A549 (cell line): ENCODE data around the gene CAVIN1. TPM values are rescaled to one million over a fixed set of nuclear protein-coding genes. Genes with fewer than 3 reads are reported as not detected.

ENCODE experiments used
- ATAC-seq, 2 experiments: fragments of 200-7000 bp in 1 of 2; fragments of >200 bp in 1 of 2; cut with Nextera tagmentation in 1 of 2; cut with Tn5 transposase in 1 of 2; 3 replicates each; pipeline versions ENCODE4 v1.8.0 to v1.9.1; 2018 to 2020; ENCODE audit warnings: mild to moderate bottlenecking in 1 of 2, moderate library complexity in 1 of 2
- CTCF ChIA-PET: fragments of 300-600 bp; sonication (Branson Sonifier 250); formaldehyde crosslinking; extraction: SDS; loops from one replicate; lab custom pipeline; 2021; ENCODE audit warnings: antibody characterized with exemption, inconsistent platforms; lab: Yijun Ruan, JAX
- POLR2A ChIA-PET: fragments of 350-600 bp; formaldehyde crosslinking; extraction: SDS; loops from one replicate; lab custom pipeline; 2021; ENCODE audit warnings: antibody characterized with exemption, inconsistent platforms; lab: Yijun Ruan, JAX
- DNase-seq, 2 experiments: peaks; one replicate each; pipeline versions ENCODE4 v3.0.0 to v3.0.0-alpha.2; 2011 to 2016; ENCODE audit warnings: low read depth in 1 of 2, low spot score in 1 of 2
- FAIRE-seq: peaks from 2 replicates; lab custom pipeline; 2011; peaks lifted over from hg19 to GRCh38; lab: Jason Lieb, UNC
- H3K27ac ChIP-seq, 2 experiments: fragments of >200 bp; sonication (Bioruptor Twin); formaldehyde crosslinking; 3 replicates each; pipeline ENCODE4 v1.5.1; 2016 to 2017
- H3K4me1 ChIP-seq: fragments of >200 bp; sonication (Bioruptor Twin); formaldehyde crosslinking; 3 replicates; pipeline ENCODE4 v1.6.1; 2016
- H3K4me2 ChIP-seq: fragments of >200 bp; sonication (Bioruptor Twin); formaldehyde crosslinking; 3 replicates; pipeline ENCODE4 v1.6.1; 2016
- H3K4me3 ChIP-seq: fragments of >200 bp; sonication (Bioruptor Twin); formaldehyde crosslinking; 3 replicates; pipeline ENCODE4 v1.5.1; 2016
- H3K9me3 ChIP-seq: fragments of >200 bp; sonication (Bioruptor Twin); formaldehyde crosslinking; 3 replicates; pipeline ENCODE4 v1.6.1; 2016
- ATOH8 ChIP-seq: fragments of 250-450 bp; sonication (Bioruptor Pico); IDR thresholded peaks from 2 replicates; pipeline ENCODE4 v1.5.0; 2020; ENCODE audit warnings: low read depth, mild to moderate bottlenecking, moderate library complexity
- BCL3 ChIP-seq: fragments of >200 bp; sonication (Bioruptor Twin); formaldehyde crosslinking; IDR thresholded peaks from 3 replicates; pipeline ENCODE4 v1.6.1; 2016
- BHLHE40 ChIP-seq: IDR thresholded peaks from 2 replicates; pipeline ENCODE4 v1.6.1; 2012; ENCODE audit warnings: low read depth, low read length, inconsistent platforms
- CBX2 ChIP-seq: fragments of 200-600 bp; sonication (generic); IDR thresholded peaks from 2 replicates; pipeline ENCODE4 v1.6.1; 2016; ENCODE audit warnings: low read depth, mild to moderate bottlenecking, borderline replicate concordance
- CBX8 ChIP-seq: fragments of 200-600 bp; sonication (generic); IDR thresholded peaks from 2 replicates; pipeline ENCODE4 v1.6.1; 2016
- CHD4 ChIP-seq: fragments of 200-600 bp; sonication (generic); IDR thresholded peaks from 2 replicates; pipeline ENCODE4 v1.6.1; 2016; ENCODE audit warnings: antibody characterized with exemption, mild to moderate bottlenecking, borderline replicate concordance
- E2F6 ChIP-seq: IDR thresholded peaks from 2 replicates; pipeline ENCODE4 v1.6.1; 2012; ENCODE audit warnings: low read depth, borderline replicate concordance
- ELK1 ChIP-seq: fragments of 150-350 bp; IDR thresholded peaks from 2 replicates; pipeline ENCODE4 v1.6.1; 2014; ENCODE audit warnings: low read depth, mild to moderate bottlenecking, low read length
- FOSB ChIP-seq: fragments of 250-450 bp; sonication (Bioruptor Pico); IDR thresholded peaks from 2 replicates; pipeline ENCODE4 v1.5.0; 2020; ENCODE audit warnings: mild to moderate bottlenecking, moderate library complexity
- FOSL2 ChIP-seq, 2 experiments: fragments of 450-650 bp in 1 of 2; fragments of >200 bp in 1 of 2; sonication (Bioruptor Twin) in 1 of 2; formaldehyde crosslinking; IDR thresholded peaks; 2 replicates each; pipeline versions ENCODE4 v1.5.0 to v1.6.1; 2016 to 2020; ENCODE audit warnings: mild to moderate bottlenecking in 1 of 2, moderate library complexity in 1 of 2
- FOXS1 ChIP-seq: fragments of 250-450 bp; sonication (Bioruptor Pico); IDR thresholded peaks from 2 replicates; pipeline ENCODE4 v1.5.0; 2020; ENCODE audit warnings: mild to moderate bottlenecking, moderate library complexity
- GATA3 ChIP-seq: IDR thresholded peaks from 2 replicates; pipeline ENCODE4 v1.6.1; 2012; ENCODE audit warnings: borderline replicate concordance
- HDAC2 ChIP-seq: fragments of 200-600 bp; sonication (generic); IDR thresholded peaks from 2 replicates; pipeline ENCODE4 v1.6.1; 2016
- JUN ChIP-seq, 2 experiments: fragments of >200 bp; sonication (Bioruptor Twin); formaldehyde crosslinking; IDR thresholded peaks; 2 replicates in 1 of 2; 3 replicates in 1 of 2; pipeline ENCODE4 v1.6.1; 2016 to 2017
- MAFK ChIP-seq: fragments of 450-650 bp; IDR thresholded peaks from 2 replicates; pipeline ENCODE4 v1.6.1; 2014; ENCODE audit not compliant: partially characterized antibody
- MAX ChIP-seq: IDR thresholded peaks from 2 replicates; pipeline ENCODE4 v1.6.1; 2012
- MAZ ChIP-seq: fragments of 150-350 bp; IDR thresholded peaks from 2 replicates; pipeline ENCODE4 v1.6.1; 2014; ENCODE audit warnings: antibody characterized with exemption, low read depth, low read length, borderline replicate concordance
- MYC ChIP-seq: IDR thresholded peaks from 2 replicates; pipeline ENCODE4 v1.6.1; 2012; ENCODE audit warnings: mild to moderate bottlenecking, inconsistent platforms, low read length, improper control_type of control experiment, borderline replicate concordance
- NFE2L2 ChIP-seq: fragments of 150-350 bp; conservative IDR thresholded peaks from 2 replicates; pipeline ENCODE4 v1.6.1; 2014; ENCODE audit warnings: low read length
- PBX3 ChIP-seq: IDR thresholded peaks from 2 replicates; pipeline ENCODE4 v1.6.1; 2012
- PHF8 ChIP-seq: fragments of 200-600 bp; sonication (generic); IDR thresholded peaks from 2 replicates; pipeline ENCODE4 v1.6.1; 2016; ENCODE audit warnings: low read depth, mild to moderate bottlenecking, antibody characterized with exemption, moderate library complexity, borderline replicate concordance
- POLR2A ChIP-seq: IDR thresholded peaks from 2 replicates; pipeline ENCODE4 v1.6.1; 2012; ENCODE audit warnings: mild to moderate bottlenecking, low read length
- POLR2AphosphoS2 ChIP-seq: conservative IDR thresholded peaks from 2 replicates; pipeline ENCODE4 v1.6.1; 2012; ENCODE audit warnings: low read length, improper control_type of control experiment, inconsistent platforms
- REST ChIP-seq: fragments of 200-600 bp; sonication (generic); IDR thresholded peaks from 2 replicates; pipeline ENCODE4 v1.6.1; 2016; ENCODE audit warnings: antibody characterized with exemption, mild to moderate bottlenecking, moderate library complexity
- RFX5 ChIP-seq: fragments of 450-650 bp; IDR thresholded peaks from 2 replicates; pipeline ENCODE4 v1.7.1; 2014; ENCODE audit warnings: antibody characterized with exemption, mild to moderate bottlenecking, moderate library complexity
- USF2 ChIP-seq: fragments of 450-650 bp; IDR thresholded peaks from 2 replicates; pipeline ENCODE4 v1.6.1; 2014; ENCODE audit warnings: antibody characterized with exemption
- ZNF302 ChIP-seq: fragments of 250-450 bp; sonication (Bioruptor Pico); IDR thresholded peaks from 2 replicates; pipeline ENCODE4 v1.9.0; 2021; ENCODE audit warnings: inconsistent platforms, mild to moderate bottlenecking, moderate library complexity
- WGBS: methylation state at CpG from one replicate; pipeline ENCODE4 v1.1.6; 2017; ENCODE audit errors: missing lambda C conversion rate; 5-methylcytosine and 5-hydroxymethylcytosine counted together
- polyA minus RNA-seq: library from RNA; depleted of rRNA, polyadenylated mRNA; stranded (reverse); fragments of >200 nt; gene quantifications from 2 replicates; pipeline ENCODE4 v1.2.3, GENCODE V29; 2011; rRNA and poly(A)+ RNA removed
- polyA plus RNA-seq, 4 experiments: library from polyadenylated mRNA; depleted of rRNA in 3 of 4; stranded (reverse); fragments of >200 nt; fragmentation: RNase III in 1 of 4; extraction: RNeasy Plus Mini Kit Qiagen cat#74134 plus additional on column Dnase treatment in 1 of 4; gene quantifications; 2 replicates in 3 of 4; 3 replicates in 1 of 4; pipeline ENCODE4 v1.2.3, GENCODE V29; 2011 to 2017

CAVIN1 gene
- polyA plus RNA-seq (2011; rRNA removed) (91.4 and 101 TPM in 2 replicates), polyA plus RNA-seq (2017; fragmentation: RNase III; extraction: RNeasy Plus Mini Kit Qiagen cat#74134 plus additional on column Dnase treatment) (371 to 416 TPM (median 377 TPM) in 3 replicates), polyA minus RNA-seq (68.0 and 70.8 TPM in 2 replicates)
- 179 and 201 TPM in 2 replicates for polyA plus RNA-seq (2012; cell fraction: cytosol; rRNA removed)
- polyA plus RNA-seq (2012; cell fraction: nucleus; rRNA removed), result 194 and 208 TPM in 2 replicates

GRCh38 chr17:42422958-42423712, at the start of gene CAVIN1:
TSS of gene CAVIN1 (minus strand) at chr17:42423256. CDS start at chr17:42423097, 159 bp downstream.
- POLR2A ChIA-PET, result interaction anchor here (0.6 to 2.7 kb wide), 34 partner anchors 8 to 735 kb away, joined by 3 to 66 read pairs (median 5); partner anchors contain the start of genes EIF1, NAGLU, STAT3 and TUBG2
- no peak; the same call in 1 of the 2 replicates for TF ChIP-seq REST
- peak; percentile 51 for TF ChIP-seq MAZ
- no peak for TF ChIP-seq USF2
- TF ChIP-seq ZNF302 (CRISPR knock-in tag), result no peak
- no peak for TF ChIP-seq FOSL2 (IDR thresholded peaks at IDR 0.05)
- TF ChIP-seq FOSL2 (CRISPR knock-in tag; IDR thresholded peaks at IDR 0.05), result peak; percentile 39; the same call in 1 of the 2 replicates
- TF ChIP-seq NFE2L2, result no peak
- no peak for TF ChIP-seq ELK1
- TF ChIP-seq BCL3, result peak; percentile 95; the same call in 2 of the 3 replicates
- TF ChIP-seq HDAC2, result no peak
- 0 out of 2 replicates have a peak, but pooled peaks have one; percentile 3 for TF ChIP-seq BHLHE40
- TF ChIP-seq MYC, result 0 out of 2 replicates have a peak, but pooled peaks have one; percentile 33
- no peak for TF ChIP-seq POLR2AphosphoS2
- TF ChIP-seq MAFK, result peak; percentile 0
- TF ChIP-seq CBX2, result no peak
- TF ChIP-seq FOSB (CRISPR knock-in tag), result no peak
- no peak for TF ChIP-seq ATOH8 (CRISPR knock-in tag)
- peak; percentile 33; the same call in 1 of the 2 replicates for TF ChIP-seq GATA3
- TF ChIP-seq CBX8, result no peak
- peak; percentile 48; the same call in 1 of the 2 replicates for TF ChIP-seq RFX5
- peak; percentile 25; the same call in 1 of the 2 replicates for TF ChIP-seq E2F6
- no peak for TF ChIP-seq FOXS1 (CRISPR knock-in tag)
- TF ChIP-seq POLR2A, result peak; percentile 99
- TF ChIP-seq CHD4, result no peak
- TF ChIP-seq MAX, result peak; percentile 50
- TF ChIP-seq PHF8, result peak; percentile 79
- TF ChIP-seq JUN (IDR thresholded peaks at IDR 0.05), result peak; percentile 73 to 98; a peak in 4 of 5 replicates
- peak; percentile 67; the same call in 1 of the 2 replicates for TF ChIP-seq PBX3

More at GRCh38 chr17:42422958-42423712, at the start of gene CAVIN1:
- Histone ChIP-seq H3K9me3 (no peaks in the 10 kb centered on the region), H3K4me2 (peak within 1 kb of the TSS; percentile 92), H3K4me3 (peak within 1 kb of the TSS; percentile 93), H3K27ac (peak within 1 kb of the TSS; percentile 93 to 95), H3K4me1 (peaks cover 45% of the 10 kb centered on the region)
- 2% methylated on average over 47 of the region's 58 CpGs for WGBS
- CTCF ChIA-PET, result interaction anchor here (0.6 to 12.1 kb wide), 19 partner anchors 8 to 462 kb away, joined by 3 to 213 read pairs (median 4); partner anchors contain the start of gene PSMC3IP
- FAIRE-seq, result no peak
- peak; percentile 71 to 86 for ATAC-seq
- peak; percentile 97 to 99 for DNase-seq
